Nephron (organoid): ENCODE measurements around the gene DEF6.

Source experiments
- H3K27ac Mint-ChIP-seq, 3 experiments: 2 replicates each; pipeline ENCODE4 v1.8.0; 2020; ENCODE audit warnings: mixed read lengths in 3 of 3, mild to moderate bottlenecking in 2 of 3, moderate library complexity in 1 of 3
- H3K27me3 Mint-ChIP-seq: 2 replicates; pipeline ENCODE4 v1.8.0; 2021; ENCODE audit warnings: low read depth, mild to moderate bottlenecking, moderate library complexity, mixed read lengths
- H3K36me3 Mint-ChIP-seq: 2 replicates; pipeline ENCODE4 v1.8.0; 2020; ENCODE audit warnings: low read depth, mixed read lengths
- H3K4me1 Mint-ChIP-seq: 2 replicates; pipeline ENCODE4 v1.8.0; 2020; ENCODE audit warnings: mixed read lengths
- H3K4me3 Mint-ChIP-seq, 3 experiments: 2 replicates each; pipeline ENCODE4 v1.8.0; 2020; ENCODE audit warnings: mild to moderate bottlenecking in 3 of 3, mixed read lengths in 3 of 3, moderate library complexity in 2 of 3
- H3K9me3 Mint-ChIP-seq: 2 replicates; pipeline ENCODE4 v1.8.0; 2020; ENCODE audit warnings: mixed read lengths
- TF ChIP-seq, protein P1 (sequence below), 3 experiments: fragments of 200-600 bp; sonication (generic); IDR thresholded peaks; one replicate each; pipeline ENCODE4 v1.5.0; 2021; ENCODE audit warnings: antibody characterized with exemption in 3 of 3; ENCODE audit not compliant: unreplicated experiment in 3 of 3

The DEF6 gene

DNA sequence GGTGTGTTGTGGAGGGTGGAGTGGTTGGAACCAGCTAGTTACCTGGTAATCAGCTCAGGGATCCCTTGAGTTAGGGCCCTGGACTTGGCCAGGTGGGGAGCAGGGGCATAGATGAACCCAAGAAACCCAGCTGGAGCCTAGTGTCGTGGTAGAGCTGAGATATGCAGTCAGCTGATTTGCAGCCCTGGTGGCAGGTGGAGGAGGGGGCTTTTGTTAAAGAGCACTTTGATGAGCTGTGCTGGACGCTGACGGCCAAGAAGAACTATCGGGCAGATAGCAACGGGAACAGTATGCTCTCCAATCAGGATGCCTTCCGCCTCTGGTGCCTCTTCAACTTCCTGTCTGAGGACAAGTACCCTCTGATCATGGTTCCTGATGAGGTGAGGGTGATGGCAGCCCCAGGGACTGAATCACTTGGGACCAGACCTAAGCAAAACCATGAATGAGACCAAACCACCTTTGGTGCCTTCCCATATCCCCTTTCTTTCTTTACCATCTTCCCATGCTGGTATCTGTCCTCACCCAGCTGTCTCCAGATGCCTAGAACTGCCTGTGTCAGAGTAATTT lies 12.7 kb downstream of the DEF6 start:
- Mint-ChIP-seq H3K36me3 (no peaks in the 10 kb centered on the region), H3K4me1 (no peaks in the 10 kb centered on the region), H3K9me3 (no peaks in the 10 kb centered on the region), H3K27me3 (peaks cover 28% of the 10 kb centered on the region), H3K4me3 (no peak overlapping the region), H3K27ac (no peak overlapping the region)
- TF ChIP-seq, protein P1, sequence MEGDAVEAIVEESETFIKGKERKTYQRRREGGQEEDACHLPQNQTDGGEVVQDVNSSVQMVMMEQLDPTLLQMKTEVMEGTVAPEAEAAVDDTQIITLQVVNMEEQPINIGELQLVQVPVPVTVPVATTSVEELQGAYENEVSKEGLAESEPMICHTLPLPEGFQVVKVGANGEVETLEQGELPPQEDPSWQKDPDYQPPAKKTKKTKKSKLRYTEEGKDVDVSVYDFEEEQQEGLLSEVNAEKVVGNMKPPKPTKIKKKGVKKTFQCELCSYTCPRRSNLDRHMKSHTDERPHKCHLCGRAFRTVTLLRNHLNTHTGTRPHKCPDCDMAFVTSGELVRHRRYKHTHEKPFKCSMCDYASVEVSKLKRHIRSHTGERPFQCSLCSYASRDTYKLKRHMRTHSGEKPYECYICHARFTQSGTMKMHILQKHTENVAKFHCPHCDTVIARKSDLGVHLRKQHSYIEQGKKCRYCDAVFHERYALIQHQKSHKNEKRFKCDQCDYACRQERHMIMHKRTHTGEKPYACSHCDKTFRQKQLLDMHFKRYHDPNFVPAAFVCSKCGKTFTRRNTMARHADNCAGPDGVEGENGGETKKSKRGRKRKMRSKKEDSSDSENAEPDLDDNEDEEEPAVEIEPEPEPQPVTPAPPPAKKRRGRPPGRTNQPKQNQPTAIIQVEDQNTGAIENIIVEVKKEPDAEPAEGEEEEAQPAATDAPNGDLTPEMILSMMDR (IDR thresholded peaks at IDR 0.05; ENCODE audit: unreplicated experiment in 3 of 3) = no peak

DNA sequence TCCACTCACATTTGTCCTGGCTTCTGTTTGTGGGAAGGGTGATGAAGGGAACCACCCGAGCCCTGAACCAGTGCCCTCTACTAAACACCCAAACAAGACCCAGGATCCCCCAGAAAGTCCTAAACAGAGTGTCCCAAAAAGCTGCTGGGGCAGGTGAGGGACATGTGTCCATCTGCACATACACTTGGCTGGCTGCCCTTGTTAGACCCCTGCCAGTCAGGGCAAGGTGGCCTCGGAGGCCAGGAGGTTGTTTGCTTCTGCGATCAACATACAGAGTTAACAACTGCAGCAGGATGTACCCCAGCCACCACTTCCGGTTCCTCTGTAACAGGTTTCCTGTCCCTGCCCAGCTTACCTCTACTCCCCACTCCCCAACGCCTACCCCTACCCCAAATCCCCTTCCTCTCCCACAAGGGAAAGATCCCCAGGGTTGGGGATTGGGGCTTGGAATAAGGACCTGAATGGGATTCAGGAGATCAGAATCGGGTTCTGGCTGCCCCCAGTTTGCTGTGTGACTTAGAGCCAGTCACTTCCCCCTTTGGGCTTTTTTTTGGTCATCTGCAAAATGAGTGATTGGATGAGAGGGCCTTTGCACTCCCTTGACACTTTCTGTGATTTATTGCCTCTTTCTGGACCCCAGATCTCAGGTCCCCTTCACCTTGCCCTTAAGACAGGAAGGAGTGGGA lies 13.9 kb downstream of the DEF6 start:
- no peak overlapping the region for H3K4me3 Mint-ChIP-seq
- H3K36me3 Mint-ChIP-seq = no peaks in the 10 kb centered on the region
- H3K27me3 Mint-ChIP-seq = peaks cover 28% of the 10 kb centered on the region
- H3K9me3 Mint-ChIP-seq = no peaks in the 10 kb centered on the region
- H3K27ac Mint-ChIP-seq = no peak overlapping the region
- TF ChIP-seq, protein P1 (IDR thresholded peaks at IDR 0.05; ENCODE audit: unreplicated experiment in 3 of 3) = no peak
- no peaks in the 10 kb centered on the region for H3K4me1 Mint-ChIP-seq

DNA sequence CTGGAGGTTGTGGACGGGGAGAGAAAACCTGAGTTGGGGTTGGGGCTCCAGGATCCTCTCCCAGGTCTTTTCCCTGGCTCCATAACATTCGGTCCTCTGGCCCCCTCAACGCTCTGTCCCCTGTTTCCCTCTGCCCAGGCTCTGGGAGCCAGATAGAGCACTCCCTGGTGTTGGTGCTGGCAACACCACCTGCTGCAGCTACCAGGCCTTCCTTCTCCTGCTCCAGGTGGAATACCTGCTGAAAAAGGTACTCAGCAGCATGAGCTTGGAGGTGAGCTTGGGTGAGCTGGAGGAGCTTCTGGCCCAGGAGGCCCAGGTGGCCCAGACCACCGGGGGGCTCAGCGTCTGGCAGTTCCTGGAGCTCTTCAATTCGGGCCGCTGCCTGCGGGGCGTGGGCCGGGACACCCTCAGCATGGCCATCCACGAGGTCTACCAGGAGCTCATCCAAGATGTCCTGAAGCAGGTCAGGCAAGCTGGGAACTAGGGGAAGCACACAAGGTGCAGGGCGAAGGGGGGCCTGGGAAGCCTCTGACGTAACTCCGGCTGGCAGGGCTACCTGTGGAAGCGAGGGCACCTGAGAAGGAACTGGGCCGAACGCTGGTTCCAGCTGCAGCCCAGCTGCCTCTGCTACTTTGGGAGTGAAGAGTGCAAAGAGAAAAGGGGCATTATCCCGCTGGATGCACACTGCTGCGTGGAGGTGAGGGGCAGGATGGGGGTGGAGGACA lies 14.6 kb downstream of the DEF6 start:
- Mint-ChIP-seq H3K27me3 (peaks cover 25% of the 10 kb centered on the region), H3K9me3 (no peaks in the 10 kb centered on the region), H3K27ac (no peak overlapping the region), H3K36me3 (no peaks in the 10 kb centered on the region), H3K4me3 (no peak overlapping the region), H3K4me1 (peaks cover 2% of the 10 kb centered on the region)
- TF ChIP-seq, protein P1 (IDR thresholded peaks at IDR 0.05; ENCODE audit: unreplicated experiment in 3 of 3) = no peak

DNA sequence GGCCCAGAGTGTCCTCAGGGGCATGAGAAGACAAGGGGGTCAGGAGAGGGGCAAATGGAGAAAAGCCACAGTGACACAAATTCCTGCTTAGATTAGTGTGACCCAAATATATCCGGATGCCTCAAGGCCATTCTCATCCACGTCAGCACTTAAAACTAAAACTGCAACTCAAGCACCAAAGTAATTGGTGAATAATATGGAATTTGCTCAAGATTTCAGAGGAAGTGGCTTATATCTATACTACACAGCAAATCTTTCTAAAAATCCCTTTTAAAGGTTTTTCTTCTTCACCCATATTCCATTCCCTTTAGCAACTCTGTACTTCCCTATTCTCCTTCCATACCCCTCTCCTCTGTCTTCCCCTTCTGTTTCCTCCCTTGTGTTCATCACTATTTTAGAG lies 15.2 kb downstream of the DEF6 start:
- Mint-ChIP-seq H3K27ac (no peak overlapping the region), H3K4me1 (peaks cover 8% of the 10 kb centered on the region), H3K4me3 (no peak overlapping the region), H3K27me3 (peaks cover 22% of the 10 kb centered on the region), H3K36me3 (no peaks in the 10 kb centered on the region), H3K9me3 (no peaks in the 10 kb centered on the region)
- TF ChIP-seq, protein P1 (IDR thresholded peaks at IDR 0.05; ENCODE audit: unreplicated experiment in 3 of 3) = no peak

DNA sequence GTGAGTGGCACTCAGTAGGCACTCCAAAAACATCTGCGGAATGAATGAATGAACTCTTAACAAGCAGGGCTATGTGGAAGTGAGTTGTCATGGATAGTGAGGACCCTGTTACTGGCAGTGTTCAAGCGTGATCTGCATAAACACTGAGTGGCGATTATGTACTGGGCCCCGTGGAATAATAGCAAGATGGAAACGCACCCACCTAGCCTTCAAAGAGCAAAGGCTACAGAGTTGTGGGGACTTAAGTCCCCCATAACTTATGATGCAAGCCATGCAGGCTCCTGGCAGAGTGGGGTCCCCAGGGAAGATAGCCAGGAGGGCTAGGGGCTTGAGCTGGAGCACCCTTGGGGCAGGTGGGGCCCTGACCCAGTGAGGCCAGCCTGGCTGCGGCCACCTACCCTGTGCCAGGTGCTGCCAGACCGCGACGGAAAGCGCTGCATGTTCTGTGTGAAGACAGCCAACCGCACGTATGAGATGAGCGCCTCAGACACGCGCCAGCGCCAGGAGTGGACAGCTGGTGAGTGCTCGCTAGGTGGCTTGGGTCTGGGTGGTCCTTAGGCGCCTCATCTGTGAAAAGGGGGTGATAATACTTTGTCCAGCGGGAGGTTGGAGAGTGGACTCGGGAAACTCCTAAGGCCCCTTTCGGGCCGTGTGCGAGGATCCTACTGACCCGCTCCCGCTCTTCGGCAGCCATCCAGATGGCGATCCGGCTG lies 20.0 kb downstream of the DEF6 start:
- H3K4me3 Mint-ChIP-seq = peak overlapping the region; percentile 85 to 86 (median 85)
- peak overlapping the region; percentile 55 to 88 (median 68) for H3K27ac Mint-ChIP-seq
- no peaks in the 10 kb centered on the region for H3K9me3 Mint-ChIP-seq
- TF ChIP-seq, protein P1 (IDR thresholded peaks at IDR 0.05; ENCODE audit: unreplicated experiment in 3 of 3) = no peak
- no peaks in the 10 kb centered on the region for H3K36me3 Mint-ChIP-seq
- peaks cover 15% of the 10 kb centered on the region for H3K4me1 Mint-ChIP-seq
- peaks cover 8% of the 10 kb centered on the region for H3K27me3 Mint-ChIP-seq
